Glomerular endothelial cell (primary cell): ENCODE measurements around the gene KLF6. TPM values are rescaled to one million over a fixed set of nuclear protein-coding genes. Genes with fewer than 3 reads are reported as not detected.

Experiments used
- DNase-seq: peaks from one replicate; pipeline ENCODE4 v3.0.0-alpha.2; 2011; ENCODE audit warnings: low read depth, low spot score; ENCODE audit errors: extremely low read depth
- total RNA-seq: library from RNA; depleted of rRNA; stranded (reverse); fragments of >200 nt; gene quantifications from 2 replicates; pipeline ENCODE4 v1.2.3, GENCODE V29; 2015

KLF6 gene
- total RNA-seq: 126 and 247 TPM in 2 replicates

GRCh38 chr10:3784510-3785250 is at the start of gene KLF6:
TSS of gene KLF6 (minus strand) at chr10:3785209. CDS start at chr10:3785014, 195 bp downstream.
- DNase-seq: no peak

GRCh38 chr10:3834404-3834803 is 49.4 kb upstream of the KLF6 start:
- DNase-seq: no peak

GRCh38 chr10:3833046-3833445 is 48.0 kb upstream of the KLF6 start:
- no peak for DNase-seq

- no peak for DNase-seq
Observed at GRCh38 chr10:3832022-3832786, 47.2 kb upstream of the KLF6 start.

- DNase-seq: no peak
Observed at GRCh38 chr10:3831608-3832007, 46.6 kb upstream of the KLF6 start.

GRCh38 chr10:3830946-3831345 is 45.9 kb upstream of the KLF6 start:
- no peak for DNase-seq

- no peak for DNase-seq
Observed at GRCh38 chr10:3829156-3830050, 44.4 kb upstream of the KLF6 start.

GRCh38 chr10:3828404-3829155 is 43.6 kb upstream of the KLF6 start:
- no peak for DNase-seq

GRCh38 chr10:3827768-3828403 is 42.9 kb upstream of the KLF6 start:
- DNase-seq: no peak

GRCh38 chr10:3827266-3827665 is 42.3 kb upstream of the KLF6 start:
- DNase-seq: no peak

- no peak for DNase-seq
Observed at GRCh38 chr10:3825862-3826351, 40.9 kb upstream of the KLF6 start.

GRCh38 chr10:3825244-3825643 is 40.2 kb upstream of the KLF6 start:
- no peak for DNase-seq

GRCh38 chr10:3822541-3823330 is 37.7 kb upstream of the KLF6 start:
- no peak for DNase-seq

GRCh38 chr10:3820255-3820654 is 35.2 kb upstream of the KLF6 start:
- no peak for DNase-seq

- no peak for DNase-seq
Observed at GRCh38 chr10:3816995-3817394, 32.0 kb upstream of the KLF6 start.

- no peak for DNase-seq
Observed at GRCh38 chr10:3814838-3815220, 29.8 kb upstream of the KLF6 start.

GRCh38 chr10:3813986-3814837 is 29.2 kb upstream of the KLF6 start:
- DNase-seq: no peak

- DNase-seq: no peak
Observed at GRCh38 chr10:3813267-3813666, 28.3 kb upstream of the KLF6 start.
